ENCODE results near the gene UBE4B. TPM values are rescaled to one million over a fixed set of nuclear protein-coding genes. Genes with fewer than 3 reads are reported as not detected.

Gene UBE4B
- total and polyA plus RNA-seq, 10 of the 15 experiments (the other 5 are each of a cell fraction or from before 2014, with no cell fraction given): 2.9 to 32.6 (median 20.7) TPM

- DNase-seq (ENCODE audit: low read depth, low spot score) (no peak), ATAC-seq (no peak), FAIRE-seq (no peak)
- no peak overlapping the region for H3K4me2 ChIP-seq (ENCODE audit: control insufficient read depth, insufficient read depth)
- H2AFZ ChIP-seq (ENCODE audit: control insufficient read depth, low read depth, low read length): no peak overlapping the region
- no peak overlapping the region for H3K27ac ChIP-seq (ENCODE audit: control insufficient read depth, insufficient read depth)
- no peak overlapping the region for H3K4me3 ChIP-seq
- no peaks in the 10 kb centered on the region for H3K27me3 ChIP-seq (replicated peaks in 1 of 2; ENCODE audit: control insufficient read depth in 2 of 2, insufficient read depth in 2 of 2, low read length in 1 of 2)
- intact Hi-C loops (cut with micrococcal nuclease; ENCODE audit: unreplicated experiment) (no loop called here), in situ Hi-C loops (cut with MboI) (no loop called here)
- TF ChIP-seq, protein P1, sequence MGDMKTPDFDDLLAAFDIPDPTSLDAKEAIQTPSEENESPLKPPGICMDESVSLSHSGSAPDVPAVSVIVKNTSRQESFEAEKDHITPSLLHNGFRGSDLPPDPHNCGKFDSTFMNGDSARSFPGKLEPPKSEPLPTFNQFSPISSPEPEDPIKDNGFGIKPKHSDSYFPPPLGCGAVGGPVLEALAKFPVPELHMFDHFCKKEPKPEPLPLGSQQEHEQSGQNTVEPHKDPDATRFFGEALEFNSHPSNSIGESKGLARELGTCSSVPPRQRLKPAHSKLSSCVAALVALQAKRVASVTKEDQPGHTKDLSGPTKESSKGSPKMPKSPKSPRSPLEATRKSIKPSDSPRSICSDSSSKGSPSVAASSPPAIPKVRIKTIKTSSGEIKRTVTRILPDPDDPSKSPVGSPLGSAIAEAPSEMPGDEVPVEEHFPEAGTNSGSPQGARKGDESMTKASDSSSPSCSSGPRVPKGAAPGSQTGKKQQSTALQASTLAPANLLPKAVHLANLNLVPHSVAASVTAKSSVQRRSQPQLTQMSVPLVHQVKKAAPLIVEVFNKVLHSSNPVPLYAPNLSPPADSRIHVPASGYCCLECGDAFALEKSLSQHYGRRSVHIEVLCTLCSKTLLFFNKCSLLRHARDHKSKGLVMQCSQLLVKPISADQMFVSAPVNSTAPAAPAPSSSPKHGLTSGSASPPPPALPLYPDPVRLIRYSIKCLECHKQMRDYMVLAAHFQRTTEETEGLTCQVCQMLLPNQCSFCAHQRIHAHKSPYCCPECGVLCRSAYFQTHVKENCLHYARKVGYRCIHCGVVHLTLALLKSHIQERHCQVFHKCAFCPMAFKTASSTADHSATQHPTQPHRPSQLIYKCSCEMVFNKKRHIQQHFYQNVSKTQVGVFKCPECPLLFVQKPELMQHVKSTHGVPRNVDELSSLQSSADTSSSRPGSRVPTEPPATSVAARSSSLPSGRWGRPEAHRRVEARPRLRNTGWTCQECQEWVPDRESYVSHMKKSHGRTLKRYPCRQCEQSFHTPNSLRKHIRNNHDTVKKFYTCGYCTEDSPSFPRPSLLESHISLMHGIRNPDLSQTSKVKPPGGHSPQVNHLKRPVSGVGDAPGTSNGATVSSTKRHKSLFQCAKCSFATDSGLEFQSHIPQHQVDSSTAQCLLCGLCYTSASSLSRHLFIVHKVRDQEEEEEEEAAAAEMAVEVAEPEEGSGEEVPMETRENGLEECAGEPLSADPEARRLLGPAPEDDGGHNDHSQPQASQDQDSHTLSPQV (IDR thresholded peaks at IDR 0.05): no peak
- no peak for TF ChIP-seq ZNF217 (IDR thresholded peaks at IDR 0.05)
- no peak for TF ChIP-seq POLR2AphosphoS2 (IDR thresholded peaks at IDR 0.05; ENCODE audit: low read depth, low read length)
- TF ChIP-seq SUZ12 (IDR thresholded peaks at IDR 0.05; ENCODE audit: unreplicated experiment): no peak
- no peak for TF ChIP-seq STAT3 (IDR thresholded peaks at IDR 0.05; ENCODE audit: low read depth, low read length)
- TF ChIP-seq EZH2 (IDR thresholded peaks at IDR 0.05; ENCODE audit: borderline replicate concordance, control insufficient read depth, low read depth, low read length): no peak
- TF ChIP-seq, protein P2, sequence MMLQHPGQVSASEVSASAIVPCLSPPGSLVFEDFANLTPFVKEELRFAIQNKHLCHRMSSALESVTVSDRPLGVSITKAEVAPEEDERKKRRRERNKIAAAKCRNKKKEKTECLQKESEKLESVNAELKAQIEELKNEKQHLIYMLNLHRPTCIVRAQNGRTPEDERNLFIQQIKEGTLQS (IDR thresholded peaks at IDR 0.05; ENCODE audit: borderline replicate concordance, extremely low read depth, low read depth, low read length): no peak
- TF ChIP-seq CHD1 (IDR thresholded peaks at IDR 0.05; ENCODE audit: low read depth, low read length): no peak
- TF ChIP-seq, protein P3, sequence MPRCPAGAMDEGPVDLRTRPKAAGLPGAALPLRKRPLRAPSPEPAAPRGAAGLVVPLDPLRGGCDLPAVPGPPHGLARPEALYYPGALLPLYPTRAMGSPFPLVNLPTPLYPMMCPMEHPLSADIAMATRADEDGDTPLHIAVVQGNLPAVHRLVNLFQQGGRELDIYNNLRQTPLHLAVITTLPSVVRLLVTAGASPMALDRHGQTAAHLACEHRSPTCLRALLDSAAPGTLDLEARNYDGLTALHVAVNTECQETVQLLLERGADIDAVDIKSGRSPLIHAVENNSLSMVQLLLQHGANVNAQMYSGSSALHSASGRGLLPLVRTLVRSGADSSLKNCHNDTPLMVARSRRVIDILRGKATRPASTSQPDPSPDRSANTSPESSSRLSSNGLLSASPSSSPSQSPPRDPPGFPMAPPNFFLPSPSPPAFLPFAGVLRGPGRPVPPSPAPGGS (IDR thresholded peaks at IDR 0.05; ENCODE audit: borderline replicate concordance, insufficient read depth, low read depth, low read length, poor library complexity, severe bottlenecking): no peak
- no peak for TF ChIP-seq ASH2L (IDR thresholded peaks at IDR 0.05; ENCODE audit: borderline replicate concordance, low read depth)
- no peak for TF ChIP-seq CHD4 (IDR thresholded peaks at IDR 0.05)
- TF ChIP-seq CREM (IDR thresholded peaks at IDR 0.05; ENCODE audit: low read depth): no peak
- WGBS (ENCODE audit: insufficient coverage, insufficient replicate concordance, low lambda C conversion rate, missing lambda C conversion rate): 72% methylated on average over 4 of the region's 4 CpGs
- no peak overlapping the region for H3K9ac ChIP-seq (ENCODE audit: control insufficient read depth, insufficient read depth, low read length)
- H3K4me1 ChIP-seq (ENCODE audit: control insufficient read depth, insufficient read depth, low read length): no peaks in the 10 kb centered on the region; the same call in 1 of the 2 replicates
- CTCF ChIA-PET: no interaction called here
- H3K9me3 ChIP-seq (replicated peaks; ENCODE audit: control insufficient read depth, insufficient read depth, low read length): no peaks in the 10 kb centered on the region
- BruUV-seq (replicated peaks): no TSS peak
- POLR2A ChIA-PET: no interaction called here
- peaks cover 8% of the 10 kb centered on the region for H3K79me2 ChIP-seq (ENCODE audit: control insufficient read depth, insufficient read depth, low read length)
- peaks cover 0 to 13% of the 10 kb centered on the region in 2 experiments; a peak in 3 of 4 replicates for H3K36me3 ChIP-seq (ENCODE audit: control insufficient read depth in 2 of 2, insufficient read depth in 2 of 2, low read length in 1 of 2)
- SMC1A ChIA-PET (ENCODE audit: uncharacterized antibody, unreplicated experiment): no interaction called here
- H4K20me1 ChIP-seq (ENCODE audit: control insufficient read depth, insufficient read depth): no peaks in the 10 kb centered on the region
- RAD21 ChIA-PET (ENCODE audit: unreplicated experiment): no interaction called here
Observed at GRCh38 chr1:10052347-10052746, 19.6 kb downstream of the UBE4B start.
